Stimulated activated naive CD8-positive, alpha-beta T cell treated with anti-CD3 and anti-CD28 coated beads, Interleukin-15, Interleukin-2, amounts not matched to agents 100 ng/mL and 50 ng/mL, for 24 hours (primary cell): Measurements from ENCODE around the gene TTR.

Experiments used
- H3K27ac Mint-ChIP-seq: one replicate; pipeline ENCODE4 v1.8.0; 2021; ENCODE audit warnings: mild to moderate bottlenecking, mixed read lengths
- H3K27me3 Mint-ChIP-seq: one replicate; pipeline ENCODE4 v1.8.0; 2021; ENCODE audit warnings: mixed read lengths
- H3K36me3 Mint-ChIP-seq: one replicate; pipeline ENCODE4 v1.8.0; 2021; ENCODE audit warnings: low read depth, mixed read lengths
- H3K4me1 Mint-ChIP-seq: one replicate; pipeline ENCODE4 v1.8.0; 2021; ENCODE audit warnings: low read depth, mixed read lengths
- H3K4me3 Mint-ChIP-seq: one replicate; pipeline ENCODE4 v1.8.0; 2021; ENCODE audit warnings: mild to moderate bottlenecking, mixed read lengths
- H3K9me3 Mint-ChIP-seq: one replicate; pipeline ENCODE4 v1.8.0; 2021; ENCODE audit warnings: mixed read lengths

TTR gene

DNA sequence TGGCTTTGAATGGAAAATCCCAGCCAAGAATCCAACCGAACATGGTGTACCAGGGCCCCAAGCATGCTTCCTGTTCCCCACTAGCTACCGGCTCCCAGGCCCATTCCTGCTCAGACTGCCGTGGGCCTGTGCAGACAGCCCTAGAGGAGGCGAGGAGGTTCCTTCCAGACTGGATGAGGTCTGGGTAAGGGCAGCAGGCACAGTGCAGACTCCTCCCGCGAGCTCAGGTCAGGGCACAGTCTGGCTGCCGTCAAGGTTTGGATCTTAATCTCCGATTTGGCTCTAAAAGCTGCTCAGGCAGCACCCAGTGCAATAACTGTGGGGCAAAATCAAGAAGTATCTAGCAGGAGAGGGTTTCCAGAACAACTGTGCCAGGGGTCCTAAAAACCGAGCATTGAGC lies 19.3 kb upstream of the TTR start:
- no peak overlapping the region for H3K27ac Mint-ChIP-seq
- no peaks in the 10 kb centered on the region for H3K36me3 Mint-ChIP-seq
- H3K4me1 Mint-ChIP-seq, result no peaks in the 10 kb centered on the region
- H3K27me3 Mint-ChIP-seq, result no peaks in the 10 kb centered on the region
- H3K9me3 Mint-ChIP-seq, result no peaks in the 10 kb centered on the region
- H3K4me3 Mint-ChIP-seq, result no peak overlapping the region

DNA sequence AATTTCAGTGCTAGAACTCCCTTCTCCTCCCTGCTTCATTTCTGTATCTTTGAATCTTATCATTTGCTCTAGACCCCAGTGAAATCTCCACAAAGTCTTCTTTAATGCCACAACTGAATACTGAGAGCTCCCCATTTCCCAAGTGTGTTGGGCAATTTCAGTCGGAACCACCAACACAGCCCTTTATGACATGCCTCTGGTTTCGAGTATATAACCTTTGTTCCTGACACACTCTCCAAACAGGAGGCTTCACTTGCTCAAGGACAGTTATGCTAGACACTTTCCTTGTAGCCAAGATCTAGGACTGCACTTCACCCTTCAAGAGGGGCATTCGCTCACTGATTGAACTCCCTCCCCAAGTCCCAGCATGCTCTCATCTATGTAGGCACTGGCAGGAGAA lies 18.6 kb upstream of the TTR start:
- Mint-ChIP-seq H3K27ac (no peak overlapping the region), H3K4me1 (no peaks in the 10 kb centered on the region), H3K4me3 (no peak overlapping the region), H3K27me3 (no peaks in the 10 kb centered on the region), H3K9me3 (no peaks in the 10 kb centered on the region), H3K36me3 (no peaks in the 10 kb centered on the region)

DNA sequence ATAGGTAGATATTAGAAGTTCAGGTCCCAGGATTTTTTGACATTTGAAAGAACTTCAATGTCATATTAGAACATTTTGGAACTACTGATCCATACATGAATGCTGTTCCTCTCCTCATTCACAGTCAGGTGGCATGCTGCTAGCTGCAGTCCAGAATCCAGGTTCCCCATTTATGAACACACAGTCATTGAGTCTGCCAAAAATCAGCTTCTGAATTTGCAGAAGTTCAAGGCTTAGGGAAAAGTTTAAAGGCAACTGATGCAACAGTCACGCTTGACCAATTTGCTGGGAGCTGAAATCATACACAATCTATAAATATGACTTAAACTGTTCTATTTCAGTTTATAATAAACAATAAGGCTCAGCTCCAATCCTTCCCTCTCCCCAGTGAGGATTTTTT lies 17.3 kb upstream of the TTR start:
- no peak overlapping the region for H3K27ac Mint-ChIP-seq
- no peaks in the 10 kb centered on the region for H3K9me3 Mint-ChIP-seq
- no peaks in the 10 kb centered on the region for H3K27me3 Mint-ChIP-seq
- no peaks in the 10 kb centered on the region for H3K36me3 Mint-ChIP-seq
- H3K4me1 Mint-ChIP-seq, result no peaks in the 10 kb centered on the region
- H3K4me3 Mint-ChIP-seq, result no peak overlapping the region

DNA sequence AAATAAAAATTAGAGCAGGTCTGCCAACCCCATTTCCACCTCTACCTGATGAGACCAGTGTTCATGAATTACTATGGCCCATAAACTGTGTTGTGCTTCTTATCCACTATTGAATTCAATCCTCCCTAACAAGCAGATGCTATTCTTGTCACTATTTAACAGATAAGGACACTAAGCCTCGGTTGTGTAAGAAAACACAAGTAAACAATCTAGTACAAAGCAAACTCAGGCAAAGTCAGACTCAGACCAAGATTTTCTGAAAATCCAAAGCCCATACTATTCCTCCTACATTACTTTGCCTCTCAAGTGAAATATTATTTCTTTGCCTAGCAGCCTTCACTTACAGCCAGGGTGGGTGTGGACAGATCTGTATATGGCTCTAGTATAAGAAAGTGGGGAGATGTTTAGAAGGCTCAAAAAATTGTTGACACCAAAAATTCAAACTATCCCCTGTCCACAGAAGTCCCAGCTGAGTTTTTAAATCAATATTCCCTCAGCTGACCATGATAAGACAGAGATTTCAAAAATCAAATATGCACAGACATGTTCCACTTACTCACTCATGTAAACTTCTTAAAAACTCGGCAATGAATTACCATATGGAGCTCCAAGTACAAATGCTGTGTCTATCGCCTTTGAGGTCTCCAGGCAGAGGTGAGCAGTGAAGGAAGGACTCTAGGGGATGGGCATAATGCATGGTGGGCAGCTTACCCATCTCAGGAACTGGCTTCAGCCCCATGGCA lies 16.0 kb upstream of the TTR start:
- no peaks in the 10 kb centered on the region for H3K36me3 Mint-ChIP-seq
- H3K4me1 Mint-ChIP-seq, result no peaks in the 10 kb centered on the region
- no peak overlapping the region for H3K4me3 Mint-ChIP-seq
- H3K9me3 Mint-ChIP-seq, result no peaks in the 10 kb centered on the region
- H3K27ac Mint-ChIP-seq, result no peak overlapping the region
- no peaks in the 10 kb centered on the region for H3K27me3 Mint-ChIP-seq

DNA sequence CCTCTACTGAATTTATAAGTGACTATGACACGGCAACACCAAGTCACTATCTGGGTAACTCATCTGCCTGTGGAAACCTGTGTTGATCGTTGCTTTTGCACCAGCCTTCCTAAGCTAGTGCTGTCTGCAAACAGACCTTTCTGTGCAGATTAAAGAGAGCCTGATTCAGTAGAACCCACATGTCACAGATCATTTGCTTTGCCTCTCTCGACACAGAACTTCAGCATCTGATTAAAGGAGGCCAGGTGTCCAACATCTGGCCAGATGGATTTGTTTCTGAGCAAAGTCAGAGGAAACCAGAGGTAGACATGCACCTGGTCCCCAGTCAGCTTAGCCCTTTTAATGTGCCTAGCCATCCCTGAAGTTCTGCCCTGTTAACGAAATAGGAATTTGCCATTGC lies 15.0 kb upstream of the TTR start:
- Mint-ChIP-seq H3K9me3 (no peaks in the 10 kb centered on the region), H3K36me3 (no peaks in the 10 kb centered on the region), H3K27me3 (no peaks in the 10 kb centered on the region), H3K27ac (no peak overlapping the region), H3K4me3 (no peak overlapping the region), H3K4me1 (no peaks in the 10 kb centered on the region)

DNA sequence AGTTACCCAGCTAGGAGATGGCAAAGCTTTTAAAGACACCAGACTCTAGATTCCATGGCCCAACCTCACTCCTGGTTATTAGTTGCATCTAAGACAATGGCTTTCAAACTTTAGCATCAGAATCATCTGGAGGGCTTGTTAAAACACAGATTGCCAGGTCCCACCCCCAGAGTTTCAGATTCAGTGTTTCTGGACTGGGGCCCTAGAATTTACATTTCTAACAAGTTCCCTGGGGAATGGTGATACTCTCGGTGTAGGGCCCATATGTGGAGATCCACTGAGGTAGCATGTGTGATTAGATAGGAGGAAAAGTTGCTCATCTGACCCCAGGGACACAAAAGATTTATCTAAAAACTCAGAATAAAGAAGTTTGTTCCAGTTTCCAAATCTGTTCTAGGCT lies 14.5 kb upstream of the TTR start:
- Mint-ChIP-seq H3K36me3 (no peaks in the 10 kb centered on the region), H3K27me3 (no peaks in the 10 kb centered on the region), H3K27ac (no peak overlapping the region)

DNA sequence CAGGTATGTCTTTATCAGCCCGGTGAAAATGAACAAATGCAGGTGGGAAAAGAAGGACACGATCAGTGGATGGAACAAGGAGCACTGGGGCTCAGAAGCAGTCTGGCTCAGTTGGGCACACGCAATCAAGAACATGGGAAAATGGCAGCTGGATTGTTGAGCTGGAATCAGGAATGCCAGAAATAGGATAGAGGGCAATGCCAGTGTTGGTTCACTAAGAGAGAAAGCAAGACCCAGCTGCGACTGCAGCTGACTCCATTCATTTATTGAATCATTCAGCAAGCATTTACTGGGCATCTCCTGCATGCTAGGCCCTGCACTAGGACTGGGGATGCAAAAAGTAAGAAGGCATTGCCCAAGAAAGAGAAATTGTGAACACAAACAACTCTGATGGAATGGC lies 13.6 kb upstream of the TTR start:
- H3K4me3 Mint-ChIP-seq, result no peak overlapping the region
- H3K27me3 Mint-ChIP-seq, result no peaks in the 10 kb centered on the region
- H3K9me3 Mint-ChIP-seq, result no peaks in the 10 kb centered on the region
- H3K27ac Mint-ChIP-seq, result no peak overlapping the region
- no peaks in the 10 kb centered on the region for H3K4me1 Mint-ChIP-seq
- H3K36me3 Mint-ChIP-seq, result no peaks in the 10 kb centered on the region

More for the DNA sequence above, 14.5 kb upstream of the TTR start:
- Mint-ChIP-seq H3K9me3 (no peaks in the 10 kb centered on the region), H3K4me3 (no peak overlapping the region), H3K4me1 (no peaks in the 10 kb centered on the region)

DNA sequence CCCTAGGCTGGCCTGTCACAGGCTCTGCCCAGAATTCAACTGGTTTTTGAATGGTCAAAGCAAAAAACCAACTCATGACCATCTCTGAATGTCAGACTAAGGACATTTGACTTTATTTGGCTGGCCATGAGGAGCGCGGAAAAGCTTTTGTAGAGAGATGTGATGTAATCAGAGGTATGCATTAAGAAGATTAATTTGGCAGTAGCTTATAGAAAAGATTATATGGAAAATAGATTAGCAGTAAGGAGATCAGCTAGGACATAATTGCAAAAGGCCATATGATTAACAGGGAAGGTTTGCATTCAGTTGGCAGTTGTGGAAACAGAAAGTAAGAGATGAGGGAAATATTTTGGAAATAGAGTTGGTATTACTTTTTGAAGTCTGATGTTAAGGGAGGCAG lies 12.3 kb upstream of the TTR start:
- Mint-ChIP-seq H3K4me1 (no peaks in the 10 kb centered on the region), H3K4me3 (no peak overlapping the region), H3K27me3 (peaks cover under 1% of the 10 kb centered on the region), H3K27ac (no peak overlapping the region), H3K36me3 (no peaks in the 10 kb centered on the region), H3K9me3 (no peaks in the 10 kb centered on the region)

DNA sequence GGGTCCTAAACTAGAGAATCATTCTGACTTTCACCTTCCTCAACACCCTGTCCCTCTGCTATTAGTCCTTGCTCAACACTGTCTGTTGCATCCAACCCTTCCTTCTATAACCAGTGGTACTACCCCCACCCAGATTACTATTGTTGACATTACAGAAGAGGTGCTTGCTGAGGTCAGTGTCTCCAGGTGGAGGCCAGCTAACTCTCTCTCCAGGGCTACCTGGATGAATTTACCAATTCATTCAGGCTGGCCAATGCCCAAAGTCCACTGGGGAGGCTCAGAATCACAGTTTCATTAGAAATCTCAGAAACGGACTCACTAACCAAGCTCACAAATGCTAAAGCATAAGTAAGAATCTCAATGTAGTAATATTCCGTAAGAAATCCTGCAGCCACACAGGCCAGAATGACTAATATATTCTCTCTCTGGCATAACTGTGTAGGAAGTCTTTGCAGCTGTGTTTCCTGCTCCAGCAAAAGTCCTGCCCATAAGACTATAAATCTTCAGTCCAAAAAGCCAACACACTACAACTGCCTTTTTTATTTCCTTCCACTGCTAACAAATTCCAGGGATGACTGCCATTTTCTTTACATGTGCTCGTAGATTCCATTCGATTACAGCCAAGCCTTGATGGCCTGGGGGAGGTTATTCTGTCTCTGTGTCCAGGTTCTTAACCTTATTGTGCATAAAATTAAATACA lies 10.0 kb upstream of the TTR start:
- H3K27me3 Mint-ChIP-seq, result peaks cover 4% of the 10 kb centered on the region
- no peak overlapping the region for H3K4me3 Mint-ChIP-seq
- H3K27ac Mint-ChIP-seq, result no peak overlapping the region
- H3K36me3 Mint-ChIP-seq, result no peaks in the 10 kb centered on the region
- H3K9me3 Mint-ChIP-seq, result no peaks in the 10 kb centered on the region
- H3K4me1 Mint-ChIP-seq, result no peaks in the 10 kb centered on the region

DNA sequence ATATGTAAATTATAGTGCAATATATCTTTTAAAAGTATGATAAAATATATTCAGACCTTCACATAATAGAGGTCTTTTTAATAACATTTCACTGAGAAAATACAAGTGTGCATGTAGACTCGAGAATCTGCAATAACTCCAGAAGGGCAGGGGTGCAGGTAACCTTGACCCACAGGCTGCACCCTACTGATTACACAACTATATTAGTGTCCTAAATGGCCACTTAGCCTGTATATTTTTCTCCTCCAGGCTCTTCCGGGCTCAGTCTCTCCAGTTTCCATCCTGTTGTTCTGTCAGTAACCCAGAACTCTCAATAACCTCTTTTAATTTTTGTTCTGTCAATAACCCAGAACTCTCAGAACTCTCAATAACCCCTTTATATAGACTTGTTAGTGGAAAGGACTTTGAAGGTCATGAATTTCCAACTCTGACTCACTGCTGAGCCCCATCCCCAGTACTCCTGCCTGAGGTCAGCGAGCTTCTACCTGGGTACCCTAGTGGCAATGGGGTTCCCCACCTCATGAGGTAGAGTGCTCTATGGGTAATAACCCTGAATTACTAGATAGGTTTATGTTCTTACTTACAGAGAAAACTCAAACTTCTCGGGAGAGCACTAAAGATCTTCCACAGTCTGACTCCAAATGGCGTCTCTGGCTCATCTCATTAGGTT lies 8.4 kb upstream of the TTR start:
- Mint-ChIP-seq H3K4me1 (no peaks in the 10 kb centered on the region), H3K27ac (no peak overlapping the region), H3K9me3 (no peaks in the 10 kb centered on the region), H3K36me3 (no peaks in the 10 kb centered on the region), H3K27me3 (peaks cover 4% of the 10 kb centered on the region), H3K4me3 (no peak overlapping the region)

DNA sequence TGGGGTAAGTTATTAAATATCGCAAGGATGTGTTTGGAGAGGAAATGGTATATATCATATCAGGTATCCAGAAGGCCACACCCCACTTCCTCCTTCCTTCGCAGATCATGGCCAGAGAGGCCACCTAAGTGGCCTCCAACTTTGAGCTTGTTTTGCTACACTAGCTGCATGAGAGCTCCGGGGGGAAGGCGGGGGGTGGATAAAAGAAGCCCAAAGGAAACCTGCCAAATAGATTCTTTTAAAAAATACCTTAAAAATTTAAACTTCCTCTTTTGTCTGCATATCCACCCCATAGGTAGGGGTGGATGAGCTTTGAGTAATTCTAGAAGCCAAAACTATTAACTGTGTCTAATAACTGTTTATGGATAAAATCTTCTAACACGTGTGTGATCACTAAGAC lies 5.7 kb upstream of the TTR start:
- H3K9me3 Mint-ChIP-seq, result no peaks in the 10 kb centered on the region
- no peak overlapping the region for H3K27ac Mint-ChIP-seq
- no peaks in the 10 kb centered on the region for H3K4me1 Mint-ChIP-seq
- peaks cover 4% of the 10 kb centered on the region for H3K27me3 Mint-ChIP-seq
- no peaks in the 10 kb centered on the region for H3K36me3 Mint-ChIP-seq
- no peak overlapping the region for H3K4me3 Mint-ChIP-seq

DNA sequence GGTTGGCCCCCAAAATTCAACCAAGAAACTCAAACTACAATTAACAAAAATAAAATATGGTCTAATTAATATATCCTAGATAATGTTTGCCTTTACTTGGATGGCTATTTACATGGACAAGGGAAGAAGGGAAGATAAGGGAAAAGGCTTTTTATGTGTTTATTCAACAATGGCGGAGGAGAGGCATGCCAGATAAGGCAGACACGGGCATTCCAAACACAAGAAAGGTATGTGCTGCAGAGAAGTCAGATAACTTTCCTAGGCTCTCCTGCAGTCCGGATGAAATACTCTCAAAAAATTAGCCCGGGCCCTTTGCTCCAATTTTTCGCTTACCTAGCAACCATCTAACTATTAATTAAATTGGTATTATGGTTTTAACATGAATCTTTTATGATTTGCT lies 5.1 kb upstream of the TTR start:
- Mint-ChIP-seq H3K27ac (no peak overlapping the region), H3K36me3 (no peaks in the 10 kb centered on the region), H3K27me3 (peaks cover 4% of the 10 kb centered on the region), H3K4me1 (no peaks in the 10 kb centered on the region), H3K4me3 (no peak overlapping the region), H3K9me3 (no peaks in the 10 kb centered on the region)

DNA sequence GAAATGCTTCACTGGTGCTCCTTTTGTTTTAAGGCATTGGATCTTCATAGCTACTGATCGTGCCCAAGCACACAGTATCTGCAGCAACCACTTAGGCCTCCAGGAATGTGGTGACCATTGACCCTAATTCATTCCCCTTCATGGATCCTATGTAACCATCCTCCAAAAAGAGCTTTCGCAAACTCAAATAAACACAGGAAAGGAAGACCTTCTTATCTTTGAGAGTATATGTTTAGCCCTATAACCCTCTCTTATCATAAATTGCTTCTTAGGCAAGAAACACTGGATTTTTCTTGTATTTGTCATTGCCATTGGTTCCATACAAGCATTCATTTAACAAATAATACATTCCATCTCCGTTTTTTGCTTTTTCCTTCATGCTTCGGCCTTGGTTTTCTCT lies 4.1 kb upstream of the TTR start:
- Mint-ChIP-seq H3K27me3 (peaks cover 4% of the 10 kb centered on the region), H3K4me3 (no peak overlapping the region), H3K4me1 (no peaks in the 10 kb centered on the region), H3K27ac (no peak overlapping the region), H3K9me3 (no peaks in the 10 kb centered on the region), H3K36me3 (no peaks in the 10 kb centered on the region)

DNA sequence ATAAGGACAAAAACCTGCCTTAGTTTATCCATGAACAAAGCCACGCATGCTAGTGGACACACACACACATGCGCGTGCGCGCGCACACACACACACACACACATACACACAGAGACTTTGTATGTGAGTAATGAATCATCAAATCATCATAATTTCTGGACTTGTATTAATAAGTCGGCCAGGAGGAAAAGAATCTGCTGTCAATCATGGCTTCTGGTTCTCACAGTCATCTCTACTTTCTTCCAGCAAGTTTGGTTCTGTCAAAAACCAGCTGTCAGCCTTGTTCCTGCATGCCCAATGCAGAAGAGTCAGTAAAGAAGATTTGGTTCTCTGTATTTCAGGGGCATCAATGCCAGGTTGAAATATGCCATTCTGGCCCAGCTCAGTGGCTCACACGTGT lies 1.1 kb upstream of the TTR start:
- Mint-ChIP-seq H3K36me3 (no peaks in the 10 kb centered on the region), H3K4me3 (no peak overlapping the region), H3K27ac (no peak overlapping the region), H3K4me1 (no peaks in the 10 kb centered on the region), H3K27me3 (no peaks in the 10 kb centered on the region), H3K9me3 (no peaks in the 10 kb centered on the region)

DNA sequence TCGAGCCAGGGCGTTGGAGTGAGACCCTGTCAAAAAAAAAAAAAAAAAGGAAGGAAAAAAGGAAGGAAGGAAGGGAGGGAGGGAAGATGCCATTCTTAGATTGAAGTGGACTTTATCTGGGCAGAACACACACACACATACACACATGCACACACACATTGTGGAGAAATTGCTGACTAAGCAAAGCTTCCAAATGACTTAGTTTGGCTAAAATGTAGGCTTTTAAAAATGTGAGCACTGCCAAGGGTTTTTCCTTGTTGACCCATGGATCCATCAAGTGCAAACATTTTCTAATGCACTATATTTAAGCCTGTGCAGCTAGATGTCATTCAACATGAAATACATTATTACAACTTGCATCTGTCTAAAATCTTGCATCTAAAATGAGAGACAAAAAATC lies 564 bp upstream of the TTR start:
- H3K27me3 Mint-ChIP-seq, result no peaks in the 10 kb centered on the region
- H3K9me3 Mint-ChIP-seq, result no peaks in the 10 kb centered on the region
- no peaks in the 10 kb centered on the region for H3K4me1 Mint-ChIP-seq
- H3K36me3 Mint-ChIP-seq, result no peaks in the 10 kb centered on the region
- H3K4me3 Mint-ChIP-seq, result no peak overlapping the region
- H3K27ac Mint-ChIP-seq, result no peak overlapping the region
